Ovary (tissue), 3 donors: ENCODE data around the gene AK9.

Experiments
- CTCF ChIP-seq, 3 donors: fragments of 450-650 bp in 2 of 3; fragments of 200-600 bp in 1 of 3; IDR thresholded peaks; one replicate each; pipeline versions ENCODE4 v1.5.1 to v1.8.0; 2016 to 2022; ENCODE audit warnings: antibody characterized with exemption in 3 of 3, mild to moderate bottlenecking in 1 of 3
- EP300 ChIP-seq: sonication (generic); formaldehyde crosslinking; IDR thresholded peaks from one replicate; pipeline ENCODE4 v1.6.1; 2017; ENCODE audit warnings: antibody characterized with exemption
- donor health status: DM: no; HTN: no; CAD: no.

DNA sequence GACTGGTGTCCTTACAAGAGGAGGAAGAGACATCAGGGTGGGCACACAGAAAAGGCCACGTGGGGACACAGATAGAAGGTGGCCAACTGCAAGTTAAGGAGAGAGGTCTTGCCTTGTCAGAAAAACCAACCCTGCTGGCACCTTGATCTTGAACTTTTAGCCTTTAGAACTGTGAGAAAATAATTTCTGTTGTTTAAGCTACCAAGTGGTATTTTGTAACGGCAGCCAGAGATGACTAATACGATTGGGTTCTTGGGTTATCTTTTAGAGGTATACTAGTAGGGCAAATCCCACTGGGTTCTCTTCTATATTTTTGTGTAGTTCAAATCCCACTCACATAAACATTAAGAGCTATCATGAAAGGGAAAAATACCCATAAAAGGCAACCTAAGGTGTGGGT is 176.1 kb downstream of the AK9 start:
- no peak for TF ChIP-seq CTCF (IDR thresholded peaks at IDR 0.05)
- TF ChIP-seq EP300, result no peak
